ENCODE data around the gene PDE4D.

PDE4D gene

DNA sequence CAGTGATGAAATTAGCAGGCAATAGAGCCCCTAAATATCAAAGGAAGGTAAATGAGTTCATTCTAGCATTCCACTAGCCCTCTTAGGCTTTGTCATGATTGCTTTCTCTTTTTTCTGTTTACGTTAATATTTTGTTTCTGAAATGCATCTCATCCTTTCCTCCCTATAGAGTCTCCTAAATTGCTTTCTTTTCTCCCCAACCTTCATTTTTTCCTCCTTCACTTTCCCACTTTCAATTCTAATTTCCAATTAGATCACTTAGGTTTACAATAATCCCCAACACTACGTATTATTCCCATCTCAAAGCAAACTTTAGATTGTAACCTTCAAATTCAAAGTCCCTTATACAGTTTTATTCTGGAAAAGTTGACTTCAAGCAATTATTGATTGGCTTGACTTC lies 751.4 kb downstream of the PDE4D start:
- DNase-seq (ENCODE audit: low read depth in 2 of 2): no peak

DNA sequence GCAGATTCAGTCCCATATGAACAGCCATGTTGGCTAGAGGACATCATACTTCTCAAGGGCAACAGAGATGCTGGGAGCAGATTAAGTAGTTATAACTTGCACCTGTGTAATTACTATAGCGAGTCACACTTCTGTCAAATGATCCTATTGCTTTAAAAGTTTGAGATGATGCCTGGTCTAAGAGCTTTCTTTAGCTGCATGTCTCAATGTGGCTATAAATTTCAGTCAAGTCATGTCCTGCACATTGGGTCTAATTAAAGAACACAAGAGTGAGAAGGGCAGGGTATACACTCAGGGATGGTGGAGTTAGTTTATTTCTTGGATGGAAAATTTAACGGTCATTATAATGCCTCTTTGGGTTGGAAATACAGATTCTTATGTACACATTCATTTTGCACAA lies 753.4 kb downstream of the PDE4D start:
- DNase-seq (ENCODE audit: low read depth in 2 of 2): no peak

DNA sequence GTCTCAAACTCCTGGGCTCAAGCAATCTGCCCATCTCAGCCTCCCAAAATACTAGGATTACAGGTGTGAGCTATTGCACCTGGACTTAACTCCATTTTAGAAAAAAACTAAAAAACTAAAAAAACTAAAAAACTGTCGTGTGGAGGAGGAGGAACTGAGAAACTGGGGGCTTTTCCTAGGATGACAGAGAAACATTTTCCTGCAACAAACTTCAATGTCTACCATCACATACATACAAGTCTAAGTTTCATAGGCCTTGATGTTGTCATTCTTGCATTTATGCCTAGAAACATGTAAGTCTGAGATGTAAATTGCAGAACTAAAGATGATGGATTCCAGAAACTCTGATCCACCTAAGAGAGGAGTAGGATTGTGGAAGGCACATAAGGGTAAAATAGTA lies 753.8 kb downstream of the PDE4D start:
- DNase-seq (ENCODE audit: low read depth in 2 of 2): no peak

DNA sequence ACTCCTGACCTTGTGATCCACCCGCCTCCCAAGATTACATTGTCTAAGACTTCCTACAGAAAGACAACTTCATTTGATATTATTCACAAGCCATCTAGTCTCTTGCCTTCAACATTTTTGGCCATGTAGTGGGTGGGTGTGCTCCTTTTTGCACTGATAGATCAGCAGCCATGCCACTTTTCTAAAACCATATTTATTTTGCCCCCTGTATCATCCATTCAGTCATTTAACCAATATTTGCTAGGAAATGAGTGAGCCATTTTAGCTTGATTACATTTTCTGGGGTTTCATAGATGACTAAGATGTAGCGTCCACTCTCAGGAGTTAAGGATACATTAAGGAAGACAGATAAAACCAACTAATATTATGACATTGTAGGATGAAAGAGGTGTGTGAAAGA lies 755.0 kb downstream of the PDE4D start:
- no peak for DNase-seq (ENCODE audit: low read depth in 2 of 2)

DNA sequence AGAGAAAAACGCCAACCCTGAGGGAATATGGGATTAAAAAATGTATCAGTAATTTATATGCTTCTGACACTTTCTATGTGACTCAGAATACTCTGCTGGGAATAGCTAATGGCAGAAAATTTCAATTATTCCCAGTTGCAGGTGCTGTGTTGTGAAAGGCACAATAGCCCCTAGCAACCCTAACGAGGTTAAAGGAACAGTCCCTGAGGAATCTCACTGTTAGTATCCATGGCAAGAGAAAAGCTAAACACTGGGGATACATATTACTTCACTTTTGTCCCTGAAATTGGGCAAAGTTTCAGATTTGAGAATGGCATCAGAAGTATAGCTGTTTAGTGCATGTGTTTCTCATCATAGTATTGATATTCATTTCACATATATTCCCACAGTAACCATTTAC lies 755.7 kb downstream of the PDE4D start:
- DNase-seq (ENCODE audit: low read depth in 2 of 2): no peak

DNA sequence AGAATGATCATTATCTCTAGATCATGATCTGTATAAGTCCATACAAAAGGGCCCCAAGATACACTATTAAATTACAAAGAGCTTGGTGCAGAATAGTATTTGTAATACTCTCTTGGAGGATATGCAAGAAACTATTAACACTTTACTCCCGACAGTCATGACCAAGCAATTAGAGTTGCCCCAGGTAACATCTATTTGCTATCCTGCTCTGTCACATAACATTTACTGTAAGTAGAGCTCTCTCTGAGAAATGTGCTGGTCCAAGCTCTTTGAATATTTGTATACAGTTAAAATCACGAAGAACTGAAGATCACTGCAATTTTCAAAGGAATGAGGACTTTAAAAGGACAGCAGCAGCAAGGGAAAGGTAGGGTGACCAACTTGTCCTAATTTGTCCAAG lies 757.0 kb downstream of the PDE4D start:
- DNase-seq (ENCODE audit: low read depth in 2 of 2): no peak

DNA sequence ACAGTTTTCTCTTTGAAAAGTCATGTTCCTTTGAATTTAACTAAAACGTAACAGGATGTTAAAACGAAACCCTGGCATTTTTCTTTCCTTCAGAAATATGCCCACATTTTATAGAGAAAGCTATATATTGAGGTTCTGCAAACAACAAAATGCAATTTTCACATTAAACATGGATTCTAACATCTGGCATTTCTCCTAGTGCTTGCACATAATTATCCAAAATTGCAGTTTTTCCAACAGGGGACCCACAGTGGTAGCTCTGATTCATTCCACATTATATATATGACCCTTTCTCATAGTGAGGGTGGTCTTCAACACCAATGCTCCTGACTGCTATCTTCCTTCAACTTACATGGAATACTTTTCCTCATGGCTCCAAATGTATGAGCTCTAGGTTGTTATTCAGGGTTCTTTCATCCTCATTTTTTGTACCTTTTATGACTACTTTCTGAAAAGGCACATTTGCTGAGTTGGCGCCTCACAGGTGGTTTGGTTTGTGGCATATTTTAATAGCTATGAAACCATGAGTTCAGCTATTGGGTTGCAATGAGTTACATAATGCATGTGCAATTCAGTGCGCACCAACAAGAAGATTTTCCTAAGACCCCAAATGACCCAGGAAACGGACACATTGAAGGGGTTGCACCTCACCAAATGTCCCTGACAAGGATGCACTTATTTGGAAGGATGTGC lies 758.9 kb downstream of the PDE4D start:
- DNase-seq (ENCODE audit: low read depth in 2 of 2): no peak

DNA sequence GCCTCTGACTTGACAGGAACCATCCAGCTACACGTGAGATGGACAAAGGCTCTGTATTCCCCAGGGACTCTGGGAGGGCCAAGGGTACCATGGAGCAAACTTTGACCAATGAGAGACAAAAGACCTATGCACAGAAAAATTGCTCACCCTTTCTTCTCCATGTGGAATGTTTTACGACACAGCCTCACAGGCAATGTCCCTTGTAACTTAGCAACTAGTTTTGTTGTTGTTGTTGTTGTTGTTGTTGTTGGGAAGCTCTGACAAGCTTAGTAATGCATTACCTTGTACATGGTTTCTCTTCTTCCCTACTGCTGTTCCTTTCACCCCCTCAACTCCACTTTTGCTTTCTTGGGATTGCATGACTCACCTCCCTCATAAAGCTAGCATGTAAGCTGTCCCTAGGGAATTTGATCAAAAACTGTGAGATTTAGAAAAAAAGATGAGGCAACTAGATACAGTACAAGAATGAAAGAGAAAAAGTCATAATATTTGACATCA lies 759.7 kb downstream of the PDE4D start:
- DNase-seq (ENCODE audit: low read depth in 2 of 2): no peak

DNA sequence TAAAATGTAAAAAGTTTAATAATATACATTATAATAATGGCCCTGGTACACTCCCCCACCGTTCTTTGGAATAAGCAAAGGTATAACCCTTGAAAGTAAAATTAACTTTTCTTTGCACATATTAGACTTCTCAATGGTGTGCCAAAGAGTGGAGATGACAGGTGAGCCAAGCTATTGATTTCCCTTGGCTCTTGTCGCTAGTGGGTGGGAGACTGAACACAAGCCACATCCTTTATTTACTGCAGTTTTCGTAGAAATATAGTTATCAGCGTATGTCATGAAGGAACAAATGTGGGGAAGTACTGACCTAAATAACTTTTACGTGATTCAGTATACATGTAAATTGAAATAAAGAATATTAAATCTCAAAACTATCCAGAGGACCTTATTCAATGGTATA lies 761.4 kb downstream of the PDE4D start:
- no peak for DNase-seq (ENCODE audit: low read depth in 2 of 2)

DNA sequence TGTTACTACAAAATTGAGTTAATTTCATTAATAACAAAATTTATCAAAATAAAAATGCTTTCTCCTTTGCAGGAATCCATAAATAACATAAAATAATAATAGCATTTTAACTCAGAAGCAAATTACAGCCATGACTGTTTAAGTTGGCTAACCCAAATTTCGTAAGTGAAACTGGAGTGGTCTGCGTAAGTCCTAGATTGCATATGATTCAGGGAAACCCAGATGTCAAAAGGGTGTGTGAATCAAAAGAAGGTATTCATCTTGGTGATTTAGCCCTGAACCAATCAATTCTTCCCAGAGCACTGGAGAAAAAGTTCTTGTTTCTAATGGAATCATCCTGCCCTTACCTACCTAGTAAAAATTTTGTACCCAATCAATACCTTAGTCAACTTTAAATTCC lies 763.1 kb downstream of the PDE4D start:
- no peak for DNase-seq (ENCODE audit: low read depth in 2 of 2)

DNA sequence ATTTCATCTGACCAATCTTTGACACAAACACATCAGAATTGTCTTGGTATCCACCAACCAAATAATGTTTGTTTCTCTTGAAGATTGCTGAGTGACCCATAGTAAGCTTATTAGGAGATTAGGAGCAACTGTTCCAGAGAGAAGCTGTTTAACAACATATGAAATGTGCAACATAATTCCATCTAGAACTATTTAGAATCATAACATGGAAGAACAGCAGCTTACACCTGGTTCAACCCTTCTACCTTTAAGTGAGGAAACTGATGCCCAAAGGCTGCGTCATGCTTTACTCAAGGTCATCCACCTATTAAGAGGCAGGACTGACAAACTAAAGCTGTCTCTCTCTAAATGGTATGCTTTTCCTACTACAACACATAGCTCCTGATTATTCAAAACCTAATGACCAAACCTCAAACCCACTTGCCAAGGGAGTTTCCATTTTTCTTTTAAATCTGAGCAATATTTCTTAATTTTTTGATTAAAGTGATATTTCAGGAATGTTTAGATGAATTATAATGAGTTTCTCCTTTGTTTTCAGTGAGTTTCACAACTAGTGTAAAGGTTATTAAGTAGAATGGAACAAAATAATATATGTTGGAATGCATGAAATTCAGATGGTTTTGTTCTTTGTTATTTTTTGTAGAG lies 764.8 kb downstream of the PDE4D start:
- no peak for DNase-seq (ENCODE audit: low read depth in 2 of 2)

DNA sequence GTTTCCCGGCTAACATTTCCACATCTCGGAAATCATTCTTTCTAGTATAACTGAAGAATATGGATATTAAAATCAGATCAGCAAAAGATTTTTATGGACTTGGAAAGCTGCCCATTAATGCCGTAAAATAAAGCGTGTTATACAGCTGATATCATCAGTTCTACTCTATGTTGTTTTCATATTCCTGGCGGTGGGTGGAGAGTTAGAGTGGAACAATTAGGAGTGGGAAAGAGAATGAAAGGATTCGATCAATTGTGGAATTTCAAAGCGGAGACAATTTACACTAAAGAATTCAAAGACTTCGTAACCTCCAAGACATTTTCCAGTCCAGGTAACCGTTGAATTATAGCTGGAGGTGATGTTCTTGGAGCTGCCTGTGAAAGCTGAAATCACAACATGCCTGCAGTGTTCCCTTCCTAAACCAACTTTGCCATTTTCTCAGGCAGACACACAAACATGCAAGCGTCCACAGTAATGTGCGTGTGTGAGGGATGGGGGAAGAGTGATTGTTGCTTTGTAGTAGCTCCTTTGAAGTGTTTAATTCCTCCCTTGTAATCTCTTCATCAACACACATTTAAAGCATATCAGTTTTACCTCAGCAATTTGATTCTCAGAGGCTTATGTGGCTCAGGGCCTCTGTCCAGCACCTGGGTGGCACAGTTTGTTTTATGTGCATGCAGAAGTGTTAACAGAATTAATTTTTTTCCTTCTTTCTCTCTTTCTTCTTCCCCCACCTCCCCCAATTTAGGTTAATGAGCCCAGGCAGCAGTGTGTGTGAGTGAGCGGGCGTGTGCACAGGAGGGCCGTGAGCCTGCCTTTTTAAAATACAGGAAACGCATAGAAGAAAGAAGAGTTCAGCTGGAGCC lies 766.6 kb downstream of the PDE4D start:
- peak in 1 of 2 donors; percentile 2 for DNase-seq (ENCODE audit: low read depth in 2 of 2)

DNA sequence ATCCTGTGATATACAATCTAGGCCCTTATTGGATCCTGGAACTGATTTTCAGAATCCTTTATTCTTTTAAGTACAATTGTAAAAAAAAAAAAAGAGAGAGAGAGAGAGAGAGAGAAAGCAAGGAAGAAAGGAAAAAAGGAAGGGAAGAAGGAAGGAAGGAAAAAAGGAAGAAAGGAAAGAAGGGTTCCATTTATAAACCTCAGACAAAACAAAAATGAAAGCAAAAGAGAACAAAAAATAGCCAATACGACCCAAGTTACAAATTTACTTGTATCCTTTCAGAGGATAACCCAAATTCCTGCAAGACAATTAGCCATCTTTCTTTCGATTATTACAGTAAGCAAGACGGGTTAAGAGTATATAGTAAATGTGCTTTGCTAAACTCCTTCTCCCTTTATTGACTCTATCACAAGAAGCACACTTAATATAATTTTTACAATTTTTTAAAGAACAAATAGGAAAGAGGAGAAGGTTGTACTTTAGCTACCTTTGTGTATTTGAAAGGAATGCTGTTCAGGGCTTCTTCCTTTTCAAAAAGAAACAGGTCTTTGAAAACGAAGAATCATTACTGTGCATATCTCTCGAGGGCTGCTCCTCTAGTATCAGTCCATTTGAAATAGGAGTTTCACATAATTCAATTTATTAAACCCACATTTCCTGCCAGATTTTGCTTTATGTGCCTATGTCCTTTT lies 767.4 kb downstream of the PDE4D start:
- DNase-seq (ENCODE audit: low read depth in 2 of 2): no peak

DNA sequence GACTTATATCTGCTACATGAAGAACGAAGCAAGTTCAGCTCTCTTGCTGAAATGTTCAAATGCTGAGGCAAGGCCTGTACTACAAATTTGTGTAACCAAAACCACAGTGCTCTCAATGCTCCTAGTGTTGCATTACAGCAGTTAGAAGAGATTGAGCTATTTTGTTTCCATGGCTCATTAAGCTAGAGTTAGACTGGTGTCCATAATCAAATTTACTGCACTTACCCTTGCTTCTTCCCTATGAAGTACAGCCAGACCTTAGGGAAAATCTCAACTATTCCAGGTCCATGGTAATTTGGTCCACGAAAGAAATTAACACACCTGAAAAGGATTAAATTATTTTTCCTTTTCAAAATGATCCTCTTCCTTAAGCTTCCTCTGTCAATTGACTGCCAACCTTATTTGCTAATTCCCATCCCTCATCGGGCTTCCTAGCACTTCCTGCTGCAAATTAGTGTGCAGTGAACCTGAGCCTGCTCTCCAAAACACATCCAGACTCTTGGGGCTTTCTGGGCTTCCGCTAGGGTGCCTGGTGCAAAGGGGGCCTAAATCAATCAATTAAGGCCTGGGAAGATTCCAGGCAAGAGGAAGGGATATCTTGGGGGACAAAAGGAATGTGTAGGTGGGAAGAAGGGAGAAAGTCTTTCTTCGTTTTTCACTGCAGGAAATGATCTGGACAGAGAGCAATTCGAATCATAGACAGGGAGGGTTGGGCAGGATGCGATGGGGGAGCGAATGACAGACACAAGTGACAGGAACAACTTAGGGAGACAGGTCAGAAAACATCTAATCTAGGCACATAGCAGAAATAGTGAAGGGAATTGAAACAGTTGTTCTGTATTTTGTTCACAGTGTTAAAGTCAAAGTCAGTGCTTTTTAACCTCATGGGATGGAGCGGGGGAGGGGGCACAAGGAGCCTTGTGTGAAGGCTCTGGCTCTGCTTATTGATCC lies 768.2 kb downstream of the PDE4D start:
- DNase-seq (ENCODE audit: low read depth in 2 of 2): no peak

DNA sequence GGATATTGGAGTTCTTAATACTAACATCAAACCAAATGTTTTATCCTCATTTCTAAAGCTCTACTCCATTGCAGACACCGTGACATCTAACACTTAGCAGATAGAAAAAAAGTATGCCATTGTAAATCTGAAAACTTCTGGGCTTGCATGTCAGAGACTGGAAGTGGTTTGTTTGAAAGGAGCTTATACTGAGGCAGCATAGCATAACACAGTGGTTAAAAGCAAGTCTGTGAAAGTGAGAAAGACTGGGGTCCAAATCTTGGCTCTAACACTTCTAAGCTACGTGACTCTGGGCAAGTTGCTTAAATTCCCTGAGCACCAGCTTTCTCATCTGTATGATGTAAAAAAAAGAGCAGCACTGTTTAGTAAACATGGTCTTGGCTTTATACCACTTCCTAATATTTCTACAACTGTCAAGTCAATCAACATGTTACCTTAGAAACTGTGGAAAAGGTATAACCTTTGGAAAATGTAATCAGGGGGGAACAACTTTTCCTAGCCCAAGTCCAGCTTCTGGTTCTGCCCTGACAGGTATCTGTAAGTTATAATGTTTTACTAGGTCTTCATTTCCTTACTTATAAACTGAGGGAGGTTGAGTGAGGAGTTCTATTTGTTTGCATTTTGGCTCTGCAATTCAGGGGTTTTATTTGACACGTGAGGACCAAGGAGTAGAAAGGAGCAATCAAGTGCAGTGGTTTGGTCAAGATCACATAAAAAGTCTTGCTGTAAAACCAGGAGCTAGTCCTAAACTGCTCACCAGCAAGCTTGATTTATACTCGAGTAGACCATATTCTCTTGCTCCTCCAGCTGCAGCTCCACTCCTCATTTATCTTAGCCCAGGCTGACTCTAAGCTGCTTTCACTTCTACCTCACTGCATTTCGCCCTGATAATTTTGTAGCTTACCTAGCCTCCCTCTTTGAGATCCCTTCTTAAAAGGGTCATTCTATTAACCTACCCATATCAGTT lies 769.6 kb downstream of the PDE4D start:
- no peak for DNase-seq (ENCODE audit: low read depth in 2 of 2)

DNA sequence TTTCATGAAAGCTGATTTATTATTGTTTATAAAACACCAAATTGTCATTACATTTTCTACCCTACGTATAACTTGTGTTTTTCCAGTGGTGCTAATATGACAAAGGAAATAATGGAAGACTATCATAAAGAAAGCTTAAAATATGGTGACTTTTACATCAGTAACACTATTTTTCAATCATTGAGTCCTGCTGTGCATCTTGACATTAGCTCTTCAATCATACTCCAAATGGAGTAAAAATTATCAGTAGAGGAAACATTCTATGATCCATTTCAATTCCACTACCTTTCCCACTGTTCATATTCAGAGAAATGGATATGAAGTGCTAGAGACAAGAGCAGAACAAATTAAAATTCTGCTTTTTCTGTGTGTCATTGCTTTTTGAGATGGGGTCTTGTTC lies 774.0 kb downstream of the PDE4D start:
- DNase-seq (ENCODE audit: low read depth in 2 of 2): no peak

DNA sequence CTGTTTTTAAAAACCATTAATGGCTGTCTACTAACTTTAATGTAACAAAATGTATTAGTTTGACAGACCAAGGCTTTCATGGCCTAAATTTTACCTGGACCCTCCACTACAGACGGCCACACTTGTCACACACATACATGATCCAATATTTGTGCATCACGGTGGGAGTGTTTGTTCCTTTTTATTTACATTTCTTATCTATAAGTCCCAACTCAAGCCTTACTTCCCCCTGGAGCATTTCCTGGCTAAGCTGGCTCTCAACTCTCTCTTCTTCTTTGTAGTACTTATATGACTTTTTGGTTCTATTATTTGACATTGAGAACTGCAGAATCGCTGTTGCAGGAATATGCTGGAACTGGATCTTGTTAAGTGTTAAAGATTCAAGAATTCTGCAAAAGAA lies 776.2 kb downstream of the PDE4D start:
- no peak for DNase-seq (ENCODE audit: low read depth in 2 of 2)

DNA sequence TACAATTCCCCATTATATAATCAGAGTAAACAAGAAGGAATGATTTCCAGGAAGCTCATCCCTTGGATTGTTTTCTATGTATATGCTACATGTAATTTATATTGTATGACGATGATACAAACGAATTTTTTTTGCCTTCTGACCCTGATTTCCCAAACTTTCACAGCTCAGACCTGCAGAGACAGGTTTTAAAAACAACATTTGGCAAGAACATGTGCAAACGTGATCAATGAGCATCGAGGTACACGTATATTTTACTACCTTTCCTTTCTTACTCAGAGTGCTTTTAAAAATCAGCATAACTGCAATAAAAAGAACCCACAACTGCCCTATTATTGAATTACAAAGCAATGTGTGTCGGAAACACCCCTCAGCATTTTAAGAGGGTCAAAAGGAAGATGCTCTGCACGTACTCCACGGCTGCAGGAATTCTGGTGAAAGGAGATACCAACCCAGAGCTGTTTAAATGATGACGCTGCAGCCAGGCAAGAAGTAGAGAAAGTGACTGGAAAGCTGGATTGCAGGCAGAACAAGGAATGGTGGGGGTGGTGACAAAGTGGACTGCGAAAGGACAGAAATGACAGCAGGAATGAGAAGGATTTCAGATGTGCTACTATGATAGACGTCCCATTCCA lies 777.2 kb downstream of the PDE4D start:
- no peak for DNase-seq (ENCODE audit: low read depth in 2 of 2)

DNA sequence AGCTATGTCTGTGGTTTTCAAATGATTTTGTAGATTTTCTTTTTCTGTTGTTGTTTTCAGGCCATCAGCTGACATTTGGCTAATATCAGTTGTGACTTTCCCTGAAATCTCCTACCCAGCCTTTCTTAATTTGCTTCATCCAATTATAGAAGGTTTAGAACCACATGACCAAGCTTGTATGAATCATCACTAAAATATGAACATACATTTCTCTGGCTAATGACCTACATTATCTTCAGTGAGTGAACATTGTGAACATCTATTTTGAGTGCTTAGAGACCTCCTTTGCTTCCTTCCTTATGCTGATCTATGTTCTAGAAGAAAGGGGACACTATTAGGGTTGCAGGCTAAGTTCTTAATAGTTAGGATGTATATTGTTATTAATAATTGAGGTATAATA lies 778.2 kb downstream of the PDE4D start:
- DNase-seq (ENCODE audit: low read depth in 2 of 2): no peak

Data from stimulated activated CD8-positive, alpha-beta memory T cell treated with anti-CD3 and anti-CD28 coated beads, Interleukin-2, amount 100 ng/mL, for 1 hour (primary cell).